ENCODE data around the gene OR2AG1.

Gene OR2AG1

DNA sequence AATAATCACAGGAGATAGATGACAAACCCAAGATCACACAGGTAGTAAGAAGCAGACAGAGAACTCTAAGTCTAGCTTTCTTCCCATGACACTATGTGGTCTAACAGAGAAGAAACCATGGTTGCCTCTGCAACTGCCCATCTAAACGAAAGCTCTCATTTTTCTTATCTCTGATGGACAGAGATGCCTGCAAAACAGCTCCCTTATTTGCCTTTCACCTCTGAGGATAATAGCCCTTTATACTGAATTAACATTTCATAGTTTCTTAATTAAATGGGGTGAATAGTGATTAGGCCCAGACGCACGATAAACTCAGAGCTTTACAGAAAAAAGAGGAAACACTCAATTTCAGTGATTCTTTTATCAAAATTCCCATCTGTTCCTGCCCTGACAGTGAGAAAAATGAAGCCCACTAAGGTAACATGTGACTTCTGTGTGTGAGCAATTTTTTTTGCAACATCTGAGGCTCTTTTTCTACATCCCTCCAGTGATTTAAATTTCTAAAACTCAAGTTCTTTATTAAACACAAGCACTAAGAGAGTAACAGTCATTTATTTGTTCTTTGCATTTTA lies 35.6 kb upstream of the OR2AG1 start:
- Histone ChIP-seq H3K9ac (ENCODE audit: low read depth, low read length, poor library complexity) (no peak overlapping the region), H4K91ac (ENCODE audit: low read depth, low read length, poor library complexity) (no peak overlapping the region), H3K79me1 (ENCODE audit: low read depth, low read length) (no peaks in the 10 kb centered on the region), H2BK15ac (ENCODE audit: low read length) (no peak overlapping the region), H3K4me1 (ENCODE audit: control insufficient read depth in 2 of 2, insufficient read depth in 1 of 2, low read depth in 1 of 2, low read length in 2 of 2) (no peaks in the 10 kb centered on the region), H2AFZ (ENCODE audit: low read length) (no peak overlapping the region), H2AK5ac (ENCODE audit: low read depth, low read length) (no peak overlapping the region), H3K4me3 (ENCODE audit: low read length in 2 of 2) (no peak overlapping the region), H3K14ac (ENCODE audit: low read length) (no peak overlapping the region), H2BK120ac (ENCODE audit: low read depth, low read length) (no peak overlapping the region), H3K9me3 (replicated peaks in 1 of 2; ENCODE audit: control insufficient read depth in 2 of 2, insufficient read depth in 1 of 2, low read depth in 1 of 2, low read length in 2 of 2) (no peaks in the 10 kb centered on the region), H3K23ac (ENCODE audit: low read depth, low read length, poor library complexity) (no peak overlapping the region), H3K36me3 (replicated peaks in 1 of 2; ENCODE audit: control insufficient read depth in 2 of 2, insufficient read depth in 2 of 2, low read length in 2 of 2) (no peaks in the 10 kb centered on the region), H3K27ac (replicated peaks; ENCODE audit: low read length) (no peak overlapping the region), H3K27me3 (ENCODE audit: control insufficient read depth in 3 of 3, insufficient read depth in 3 of 3, low read depth in 1 of 3, low read length in 3 of 3) (no peaks in the 10 kb centered on the region), H3K4ac (ENCODE audit: low read length) (no peak overlapping the region), H3K18ac (ENCODE audit: low read length) (no peak overlapping the region), H2BK5ac (ENCODE audit: low read length) (no peak overlapping the region), H3K4me2 (ENCODE audit: insufficient read depth, low read length, poor library complexity, severe bottlenecking) (no peak overlapping the region), H2BK12ac (ENCODE audit: low read length) (no peak overlapping the region), H4K8ac (ENCODE audit: low read depth, low read length) (no peak overlapping the region)
- no CpG with 5 or more reads among the region's 3 CpGs for WGBS, 2 donors (ENCODE audit: extremely low coverage in 2 of 2, insufficient read length in 2 of 2, insufficient replicate concordance in 1 of 2)
- no peak for DNase-seq (ENCODE audit: low spot score)

DNA sequence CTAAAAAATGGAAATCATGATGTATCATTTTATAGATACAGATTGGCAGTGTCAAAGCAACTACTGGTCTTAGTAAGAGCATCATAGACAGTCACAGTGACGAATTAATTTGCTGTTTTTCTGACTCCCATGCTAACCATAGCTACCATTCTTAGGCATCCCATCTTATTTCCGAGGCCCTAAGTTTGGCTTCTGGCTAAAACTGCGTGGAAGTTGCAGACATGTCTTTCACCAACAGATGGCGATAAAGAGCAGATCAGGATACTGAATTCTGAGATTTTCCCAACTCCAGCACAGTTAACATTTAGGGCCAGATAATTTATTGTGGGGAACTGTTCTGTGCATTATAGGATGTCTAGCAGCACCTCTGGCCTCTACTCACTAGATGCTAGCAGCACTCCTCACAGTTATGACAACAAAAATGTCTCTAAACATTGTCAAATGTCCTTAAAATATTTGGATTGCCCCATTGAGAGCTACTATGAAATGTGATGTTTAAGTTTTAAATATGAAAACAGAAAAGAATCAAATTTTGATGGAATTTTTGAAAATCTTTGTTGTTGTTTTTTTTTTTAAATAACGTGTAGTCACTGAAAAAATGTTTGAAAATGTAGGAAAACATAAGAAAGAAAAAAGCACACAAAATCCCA lies 27.4 kb upstream of the OR2AG1 start:
- H4K91ac ChIP-seq (ENCODE audit: low read depth, low read length, poor library complexity): no peak overlapping the region
- no peaks in the 10 kb centered on the region for H3K27me3 ChIP-seq (ENCODE audit: control insufficient read depth in 3 of 3, insufficient read depth in 3 of 3, low read depth in 1 of 3, low read length in 3 of 3)
- H3K79me1 ChIP-seq (ENCODE audit: low read depth, low read length): no peaks in the 10 kb centered on the region
- no peak overlapping the region for H2BK120ac ChIP-seq (ENCODE audit: low read depth, low read length)
- H2BK5ac ChIP-seq (ENCODE audit: low read length): no peak overlapping the region
- no peak overlapping the region for H3K27ac ChIP-seq (replicated peaks; ENCODE audit: low read length)
- no peak overlapping the region for H3K18ac ChIP-seq (ENCODE audit: low read length)
- no CpG with 5 or more reads among the region's 5 CpGs for WGBS, 2 donors (ENCODE audit: extremely low coverage in 2 of 2, insufficient read length in 2 of 2, insufficient replicate concordance in 1 of 2)
- H3K4ac ChIP-seq (ENCODE audit: low read length): no peak overlapping the region
- H3K36me3 ChIP-seq (replicated peaks in 1 of 2; ENCODE audit: control insufficient read depth in 2 of 2, insufficient read depth in 2 of 2, low read length in 2 of 2): no peaks in the 10 kb centered on the region
- no peak overlapping the region for H3K9ac ChIP-seq (ENCODE audit: low read depth, low read length, poor library complexity)
- no peak overlapping the region for H3K14ac ChIP-seq (ENCODE audit: low read length)
- H2BK15ac ChIP-seq (ENCODE audit: low read length): no peak overlapping the region
- H2AFZ ChIP-seq (ENCODE audit: low read length): no peak overlapping the region
- no peak overlapping the region for H2BK12ac ChIP-seq (ENCODE audit: low read length)
- H3K23ac ChIP-seq (ENCODE audit: low read depth, low read length, poor library complexity): no peak overlapping the region
- H3K4me3 ChIP-seq (ENCODE audit: low read length in 2 of 2): no peak overlapping the region
- H3K9me3 ChIP-seq (replicated peaks in 1 of 2; ENCODE audit: control insufficient read depth in 2 of 2, insufficient read depth in 1 of 2, low read depth in 1 of 2, low read length in 2 of 2): no peaks in the 10 kb centered on the region
- no peaks in the 10 kb centered on the region for H3K4me1 ChIP-seq (ENCODE audit: control insufficient read depth in 2 of 2, insufficient read depth in 1 of 2, low read depth in 1 of 2, low read length in 2 of 2)
- no peak overlapping the region for H3K4me2 ChIP-seq (ENCODE audit: insufficient read depth, low read length, poor library complexity, severe bottlenecking)
- no peak overlapping the region for H2AK5ac ChIP-seq (ENCODE audit: low read depth, low read length)
- H4K8ac ChIP-seq (ENCODE audit: low read depth, low read length): no peak overlapping the region
- peak; percentile 44 for DNase-seq (ENCODE audit: low spot score)

DNA sequence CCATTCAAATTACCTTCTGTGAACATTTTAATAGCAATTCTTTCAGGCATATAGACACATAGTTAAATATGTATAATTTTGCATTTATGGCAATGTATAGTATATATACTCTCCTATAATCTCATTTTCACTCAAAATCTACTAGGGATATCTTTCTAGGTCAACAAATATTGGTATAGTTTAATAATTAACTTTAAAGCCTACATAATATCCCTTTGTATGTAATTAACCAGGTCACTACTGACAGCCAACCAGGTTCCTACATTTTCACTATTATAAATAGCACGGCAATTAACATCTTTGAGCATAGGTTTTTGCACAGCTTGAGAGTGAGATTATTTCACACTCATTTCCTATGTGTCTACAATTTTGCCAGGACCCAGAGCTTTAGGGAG lies 26.9 kb upstream of the OR2AG1 start:
- Histone ChIP-seq H4K91ac (ENCODE audit: low read depth, low read length, poor library complexity) (no peak overlapping the region), H2BK5ac (ENCODE audit: low read length) (no peak overlapping the region), H2AK5ac (ENCODE audit: low read depth, low read length) (no peak overlapping the region), H4K8ac (ENCODE audit: low read depth, low read length) (no peak overlapping the region), H3K27me3 (ENCODE audit: control insufficient read depth in 3 of 3, insufficient read depth in 3 of 3, low read depth in 1 of 3, low read length in 3 of 3) (no peaks in the 10 kb centered on the region), H2BK120ac (ENCODE audit: low read depth, low read length) (no peak overlapping the region), H3K14ac (ENCODE audit: low read length) (no peak overlapping the region), H3K4ac (ENCODE audit: low read length) (no peak overlapping the region), H3K4me3 (ENCODE audit: low read length in 2 of 2) (no peak overlapping the region), H3K4me1 (ENCODE audit: control insufficient read depth in 2 of 2, insufficient read depth in 1 of 2, low read depth in 1 of 2, low read length in 2 of 2) (no peaks in the 10 kb centered on the region), H3K79me1 (ENCODE audit: low read depth, low read length) (no peaks in the 10 kb centered on the region), H2BK15ac (ENCODE audit: low read length) (no peak overlapping the region), H3K23ac (ENCODE audit: low read depth, low read length, poor library complexity) (no peak overlapping the region), H3K9ac (ENCODE audit: low read depth, low read length, poor library complexity) (no peak overlapping the region), H2AFZ (ENCODE audit: low read length) (no peak overlapping the region), H3K36me3 (replicated peaks in 1 of 2; ENCODE audit: control insufficient read depth in 2 of 2, insufficient read depth in 2 of 2, low read length in 2 of 2) (no peaks in the 10 kb centered on the region), H3K9me3 (replicated peaks in 1 of 2; ENCODE audit: control insufficient read depth in 2 of 2, insufficient read depth in 1 of 2, low read depth in 1 of 2, low read length in 2 of 2) (no peaks in the 10 kb centered on the region), H3K27ac (replicated peaks; ENCODE audit: low read length) (no peak overlapping the region), H3K4me2 (ENCODE audit: insufficient read depth, low read length, poor library complexity, severe bottlenecking) (no peak overlapping the region), H2BK12ac (ENCODE audit: low read length) (no peak overlapping the region), H3K18ac (ENCODE audit: low read length) (no peak overlapping the region)
- no CpG with 5 or more reads among the region's 1 CpG for WGBS, 2 donors (ENCODE audit: extremely low coverage in 2 of 2, insufficient read length in 2 of 2, insufficient replicate concordance in 1 of 2)
- no peak for DNase-seq (ENCODE audit: low spot score)

DNA sequence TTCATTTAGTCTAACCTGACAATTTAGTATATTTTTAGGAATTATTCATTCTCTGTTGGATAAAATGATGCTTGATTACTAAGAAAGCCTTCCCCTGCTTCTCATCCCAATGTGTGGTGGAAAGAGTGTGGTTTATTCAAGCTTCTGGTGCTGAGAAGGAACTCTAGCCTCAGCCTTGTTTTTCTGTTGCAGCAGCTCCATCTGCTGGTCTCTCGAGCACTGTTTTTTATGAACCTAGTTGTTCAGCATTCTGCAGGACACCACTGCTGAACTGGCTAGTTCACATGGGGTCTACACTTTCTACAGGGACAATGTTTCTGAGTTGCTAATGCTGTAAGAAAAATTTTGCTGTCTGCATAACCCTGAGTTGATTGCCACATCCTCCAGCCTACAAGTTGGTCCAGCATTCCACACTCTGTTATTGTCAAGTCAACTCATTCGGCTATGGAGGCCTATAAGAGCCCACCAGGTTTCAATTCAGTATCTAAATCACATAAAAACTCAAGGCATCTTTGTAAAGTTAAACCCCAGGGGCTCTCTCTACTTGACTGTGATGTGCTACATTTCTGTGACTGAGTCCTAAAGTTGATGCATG lies 25.4 kb upstream of the OR2AG1 start:
- Histone ChIP-seq H2BK5ac (ENCODE audit: low read length) (no peak overlapping the region), H3K36me3 (replicated peaks in 1 of 2; ENCODE audit: control insufficient read depth in 2 of 2, insufficient read depth in 2 of 2, low read length in 2 of 2) (no peaks in the 10 kb centered on the region), H3K4me2 (ENCODE audit: insufficient read depth, low read length, poor library complexity, severe bottlenecking) (no peak overlapping the region), H2AK5ac (ENCODE audit: low read depth, low read length) (no peak overlapping the region), H2BK120ac (ENCODE audit: low read depth, low read length) (no peak overlapping the region), H3K27ac (replicated peaks; ENCODE audit: low read length) (no peak overlapping the region), H3K9me3 (replicated peaks in 1 of 2; ENCODE audit: control insufficient read depth in 2 of 2, insufficient read depth in 1 of 2, low read depth in 1 of 2, low read length in 2 of 2) (no peaks in the 10 kb centered on the region), H3K14ac (ENCODE audit: low read length) (no peak overlapping the region), H4K8ac (ENCODE audit: low read depth, low read length) (no peak overlapping the region), H2AFZ (ENCODE audit: low read length) (no peak overlapping the region), H2BK15ac (ENCODE audit: low read length) (no peak overlapping the region), H3K79me1 (ENCODE audit: low read depth, low read length) (no peaks in the 10 kb centered on the region), H3K4ac (ENCODE audit: low read length) (no peak overlapping the region), H3K18ac (ENCODE audit: low read length) (no peak overlapping the region), H3K9ac (ENCODE audit: low read depth, low read length, poor library complexity) (no peak overlapping the region), H3K27me3 (ENCODE audit: control insufficient read depth in 3 of 3, insufficient read depth in 3 of 3, low read depth in 1 of 3, low read length in 3 of 3) (no peaks in the 10 kb centered on the region), H2BK12ac (ENCODE audit: low read length) (no peak overlapping the region), H3K4me3 (ENCODE audit: low read length in 2 of 2) (no peak overlapping the region), H3K4me1 (ENCODE audit: control insufficient read depth in 2 of 2, insufficient read depth in 1 of 2, low read depth in 1 of 2, low read length in 2 of 2) (no peaks in the 10 kb centered on the region), H4K91ac (ENCODE audit: low read depth, low read length, poor library complexity) (no peak overlapping the region), H3K23ac (ENCODE audit: low read depth, low read length, poor library complexity) (no peak overlapping the region)
- no CpG with 5 or more reads among the region's 2 CpGs for WGBS, 2 donors (ENCODE audit: extremely low coverage in 2 of 2, insufficient read length in 2 of 2, insufficient replicate concordance in 1 of 2)
- peak; percentile 43 for DNase-seq (ENCODE audit: low spot score)

Measured in neuronal stem cell (in vitro differentiated cells).